SKM-1 treated with dmso at 0.1 percent for 144 hours (cell line): ENCODE results near the gene EGFR.

Experiments used
- DNase-seq: peaks from one replicate; lab custom pipeline; 2025; ENCODE audit not compliant: unreplicated experiment; lab: John Stamatoyannopoulos, UW

Gene EGFR

DNA sequence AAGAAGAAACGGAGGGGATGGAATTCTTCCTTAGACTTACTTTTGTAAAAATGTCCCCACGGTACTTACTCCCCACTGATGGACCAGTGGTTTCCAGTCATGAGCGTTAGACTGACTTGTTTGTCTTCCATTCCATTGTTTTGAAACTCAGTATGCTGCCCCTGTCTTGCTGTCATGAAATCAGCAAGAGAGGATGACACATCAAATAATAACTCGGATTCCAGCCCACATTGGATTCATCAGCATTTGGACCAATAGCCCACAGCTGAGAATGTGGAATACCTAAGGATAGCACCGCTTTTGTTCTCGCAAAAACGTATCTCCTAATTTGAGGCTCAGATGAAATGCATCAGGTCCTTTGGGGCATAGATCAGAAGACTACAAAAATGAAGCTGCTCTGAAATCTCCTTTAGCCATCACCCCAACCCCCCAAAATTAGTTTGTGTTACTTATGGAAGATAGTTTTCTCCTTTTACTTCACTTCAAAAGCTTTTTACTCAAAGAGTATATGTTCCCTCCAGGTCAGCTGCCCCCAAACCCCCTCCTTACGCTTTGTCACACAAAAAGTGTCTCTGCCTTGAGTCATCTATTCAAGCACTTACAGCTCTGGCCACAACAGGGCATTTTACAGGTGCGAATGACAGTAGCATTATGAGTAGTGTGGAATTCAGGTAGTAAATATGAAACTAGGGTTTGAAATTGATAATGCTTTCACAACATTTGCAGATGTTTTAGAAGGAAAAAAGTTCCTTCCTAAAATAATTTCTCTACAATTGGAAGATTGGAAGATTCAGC, 187.6 kb downstream of the EGFR start:
- no peak for DNase-seq

DNA sequence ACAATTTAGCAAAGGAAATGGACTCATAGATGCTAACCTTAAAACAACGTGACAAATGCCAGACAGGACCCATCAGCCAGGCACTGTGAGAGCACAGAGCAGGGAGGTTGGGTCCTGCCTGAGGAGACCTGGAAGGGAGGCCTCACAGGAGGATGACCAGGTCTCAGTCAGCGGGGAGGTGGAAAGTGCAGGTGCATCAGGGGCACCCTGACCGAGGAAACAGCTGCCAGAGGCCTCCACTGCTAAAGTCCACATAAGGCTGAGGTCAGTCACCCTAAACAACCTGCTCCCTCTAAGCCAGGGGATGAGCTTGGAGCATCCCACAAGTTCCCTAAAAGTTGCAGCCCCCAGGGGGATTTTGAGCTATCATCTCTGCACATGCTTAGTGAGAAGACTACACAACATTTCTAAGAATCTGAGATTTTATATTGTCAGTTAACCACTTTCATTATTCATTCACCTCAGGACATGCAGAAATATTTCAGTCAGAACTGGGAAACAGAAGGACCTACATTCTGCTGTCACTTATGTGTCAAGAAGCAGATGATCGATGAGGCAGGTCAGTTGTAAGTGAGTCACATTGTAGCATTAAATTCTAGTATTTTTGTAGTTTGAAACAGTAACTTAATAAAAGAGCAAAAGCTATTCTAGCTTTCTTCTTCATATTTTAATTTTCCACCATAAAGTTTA, 188.8 kb downstream of the EGFR start:
- no peak for DNase-seq

DNA sequence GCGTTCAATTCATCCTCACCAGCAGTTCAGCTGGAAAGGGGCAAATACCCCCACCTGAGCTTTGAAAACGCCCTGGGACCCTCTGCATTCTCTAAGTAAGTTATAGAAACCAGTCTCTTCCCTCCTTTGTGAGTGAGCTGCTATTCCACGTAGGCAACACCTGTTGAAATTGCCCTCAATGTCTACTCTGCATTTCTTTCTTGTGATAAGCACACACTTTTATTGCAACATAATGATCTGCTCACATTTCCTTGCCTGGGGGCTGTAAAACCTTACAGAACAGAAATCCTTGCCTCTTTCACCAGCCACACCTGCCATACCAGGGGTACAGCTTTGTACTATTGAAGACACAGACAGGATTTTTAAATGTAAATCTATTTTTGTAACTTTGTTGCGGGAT, 190.5 kb downstream of the EGFR start:
- no peak for DNase-seq

DNA sequence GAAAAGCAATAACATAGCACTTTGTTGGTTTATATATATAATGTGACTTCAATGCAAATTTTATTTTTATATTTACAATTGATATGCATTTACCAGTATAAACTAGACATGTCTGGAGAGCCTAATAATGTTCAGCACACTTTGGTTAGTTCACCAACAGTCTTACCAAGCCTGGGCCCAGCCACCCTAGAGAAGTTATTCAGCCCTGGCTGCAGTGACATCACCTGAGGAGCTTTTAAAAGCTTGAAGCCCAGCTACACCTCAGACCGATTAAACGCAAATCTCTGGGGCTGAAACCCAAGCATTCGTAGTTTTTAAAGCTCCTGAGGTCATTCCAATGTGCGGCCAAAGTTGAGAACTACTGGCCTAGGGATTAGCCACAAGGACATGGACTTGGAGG, 191.4 kb downstream of the EGFR start:
- DNase-seq, result no peak

DNA sequence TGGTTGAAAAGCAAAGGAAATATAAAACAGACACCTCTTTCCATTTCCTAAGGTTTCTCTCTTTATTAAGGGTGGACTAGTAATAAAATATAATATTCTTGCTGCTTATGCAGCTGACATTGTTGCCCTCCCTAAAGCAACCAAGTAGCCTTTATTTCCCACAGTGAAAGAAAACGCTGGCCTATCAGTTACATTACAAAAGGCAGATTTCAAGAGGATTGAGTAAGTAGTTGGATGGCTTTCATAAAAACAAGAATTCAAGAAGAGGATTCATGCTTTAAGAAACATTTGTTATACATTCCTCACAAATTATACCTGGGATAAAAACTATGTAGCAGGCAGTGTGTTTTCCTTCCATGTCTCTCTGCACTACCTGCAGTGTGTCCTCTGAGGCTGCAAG, 191.9 kb downstream of the EGFR start:
- DNase-seq, result no peak

GRCh38 chr7:55211726-55212125, 192.9 kb downstream of the EGFR start:
- no peak for DNase-seq

DNA sequence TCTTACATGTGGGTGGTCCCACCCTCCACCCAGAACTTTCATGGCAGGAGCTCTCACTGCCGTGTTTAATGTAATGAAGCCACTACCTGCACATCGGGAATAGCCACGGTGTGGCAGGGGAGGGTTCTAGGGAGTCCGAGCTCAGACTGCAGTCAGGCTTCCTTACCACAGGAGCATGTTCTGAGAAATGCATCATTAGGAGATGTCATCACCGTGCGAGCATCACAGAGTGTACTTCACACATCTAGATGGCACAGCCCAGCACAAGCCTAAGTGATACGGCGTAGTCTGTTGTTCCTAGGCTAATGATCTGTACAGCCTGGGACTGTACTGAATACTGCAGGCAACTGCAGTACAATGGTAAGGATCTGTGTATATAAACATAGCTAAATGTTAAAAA, 193.4 kb downstream of the EGFR start:
- DNase-seq, result no peak

- DNase-seq, result no peak
These were observed 194.0 kb downstream of the EGFR start for GRCh38 chr7:55212838-55213237.

DNA sequence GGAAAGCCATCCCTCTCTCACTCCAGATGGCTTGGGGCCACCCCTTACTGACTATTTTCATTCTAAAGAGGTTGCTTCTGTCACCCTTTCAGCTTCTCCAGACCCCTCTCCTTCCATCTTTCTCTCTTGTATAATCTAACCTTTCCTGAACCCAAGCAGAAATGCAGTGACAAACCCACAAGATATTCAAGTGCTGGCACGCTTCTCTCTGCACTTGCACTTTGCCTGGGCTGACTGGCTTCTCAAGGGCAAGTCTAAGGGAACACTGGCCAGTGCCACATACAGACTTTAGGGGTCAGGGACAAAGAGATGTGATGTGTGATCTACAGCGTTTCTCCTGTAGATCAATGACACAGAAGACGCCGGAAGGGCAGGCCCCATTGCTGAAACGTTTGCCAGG, 195.9 kb downstream of the EGFR start:
- DNase-seq, result no peak

GRCh38 chr7:55223023-55223422, 204.2 kb downstream of the EGFR start:
- no peak for DNase-seq

DNA sequence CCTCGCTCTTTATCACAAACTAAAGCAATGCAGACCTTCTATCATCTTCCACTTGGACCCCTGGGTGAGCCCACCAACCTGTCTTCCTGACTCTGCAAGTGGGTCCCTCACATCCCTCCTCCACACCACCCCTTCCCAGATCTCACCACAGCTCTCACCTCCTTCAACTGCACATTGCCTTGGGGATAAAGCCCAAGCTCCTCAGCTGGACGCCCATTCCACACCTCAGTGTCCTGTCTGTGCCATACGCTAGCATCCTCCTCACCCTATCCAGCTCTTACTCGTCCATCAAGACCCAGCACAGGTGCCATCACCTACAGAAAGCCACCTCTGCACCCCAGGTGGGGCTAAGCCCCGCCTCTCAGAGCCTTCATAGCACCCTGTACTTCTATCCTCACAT, 205.3 kb downstream of the EGFR start:
- no peak for DNase-seq

DNA sequence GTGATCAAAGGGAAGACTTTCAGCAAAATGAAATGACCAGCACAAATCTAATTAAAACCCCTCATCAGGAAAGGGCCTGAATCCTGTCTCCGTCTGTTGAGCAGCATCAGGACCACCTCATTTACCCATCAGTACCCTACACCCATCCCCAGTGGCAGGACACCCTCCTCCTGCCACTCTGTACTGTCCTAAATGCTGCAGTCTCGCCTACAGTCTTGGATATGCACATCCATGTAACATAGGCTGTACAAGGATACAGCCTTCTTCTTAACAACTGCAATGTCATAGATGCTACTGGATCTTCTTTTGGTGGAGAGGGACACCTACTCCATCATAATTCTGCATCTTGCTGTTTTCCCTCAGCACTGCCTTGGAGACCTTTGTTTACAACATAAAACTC, 206.0 kb downstream of the EGFR start:
- DNase-seq, result no peak

DNA sequence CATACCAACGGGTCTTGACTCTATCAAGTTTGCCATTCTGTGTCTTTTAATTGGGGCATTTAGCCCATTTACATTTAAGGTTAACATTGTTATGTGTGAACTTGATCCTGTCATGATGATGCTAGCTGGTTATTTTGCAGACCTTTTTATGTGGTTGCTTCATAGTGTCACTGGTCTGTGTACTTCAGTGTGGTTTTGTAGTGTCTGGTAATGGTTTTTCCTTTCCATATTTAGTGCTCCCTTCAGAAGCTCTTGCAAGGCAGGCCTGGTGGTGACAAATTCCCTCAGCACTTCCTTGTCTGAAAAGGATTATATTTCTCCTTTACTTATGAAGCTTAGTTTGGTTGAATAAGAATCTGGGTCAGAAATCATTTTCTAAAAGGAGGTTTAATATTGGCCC, 211.2 kb downstream of the EGFR start:
- DNase-seq, result no peak

DNA sequence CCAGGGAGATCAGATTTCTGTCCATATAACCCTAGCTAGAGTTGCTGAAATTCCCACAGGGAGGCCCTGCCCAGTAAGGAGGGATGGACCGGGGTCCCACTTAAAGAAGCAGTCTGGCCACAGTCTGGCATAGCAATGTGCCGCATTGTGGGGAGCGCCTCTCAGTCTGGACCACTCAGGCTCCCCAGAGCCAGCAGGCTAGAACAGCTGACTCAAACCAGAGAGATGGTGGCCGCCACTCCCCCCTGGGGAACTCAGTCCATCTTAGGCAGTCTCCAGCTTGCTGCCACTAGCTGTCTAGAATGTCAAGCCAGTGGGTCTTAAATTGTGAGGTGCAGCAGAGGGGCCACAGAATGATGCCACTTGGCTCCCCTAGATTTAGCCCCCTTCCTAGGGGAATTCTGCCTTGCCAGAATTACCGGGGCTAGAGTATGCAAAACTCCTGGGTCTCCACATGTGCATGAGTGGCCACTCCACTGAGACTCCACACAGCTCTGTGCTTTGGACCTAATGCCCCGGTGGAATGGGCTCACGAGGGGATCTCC, 213.0 kb downstream of the EGFR start:
- DNase-seq, result no peak

GRCh38 chr7:55233001-55233400, 214.2 kb downstream of the EGFR start:
- no peak for DNase-seq

GRCh38 chr7:55234408-55234807, 215.6 kb downstream of the EGFR start:
- no peak for DNase-seq

GRCh38 chr7:55235115-55235514, 216.3 kb downstream of the EGFR start:
- no peak for DNase-seq

- DNase-seq, result no peak
These were observed 217.0 kb downstream of the EGFR start for GRCh38 chr7:55235801-55236200.

- DNase-seq, result no peak
These were observed 217.7 kb downstream of the EGFR start for GRCh38 chr7:55236476-55236875.

GRCh38 chr7:55237156-55237893, 218.5 kb downstream of the EGFR start:
- DNase-seq, result no peak

DNA sequence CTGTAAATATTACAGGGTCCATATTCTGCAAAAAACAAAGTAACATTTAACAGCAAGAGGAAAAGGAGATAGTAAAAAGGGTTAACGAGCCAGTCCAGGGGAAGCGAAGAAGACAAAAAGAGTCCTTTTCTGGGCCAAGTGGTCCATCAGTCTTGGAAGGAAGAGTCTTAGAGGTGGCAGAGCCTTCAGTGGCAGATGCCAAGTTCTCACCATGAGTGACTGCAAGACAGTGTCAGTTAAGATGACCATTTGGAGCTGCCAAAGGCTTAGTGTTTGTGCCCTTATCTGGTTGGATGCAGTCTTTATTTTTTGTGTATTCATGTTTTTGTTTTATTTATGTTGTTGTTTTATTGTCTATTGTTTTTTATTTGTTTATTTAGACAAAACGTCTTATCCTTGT, 220.6 kb downstream of the EGFR start:
- no peak for DNase-seq
